Fibroblast of villous mesenchyme (primary cell): ENCODE results near the gene TKTL1. TPM values are rescaled to one million over a fixed set of nuclear protein-coding genes. Genes with fewer than 3 reads are reported as not detected.
"Not testable (repeated sequence)": the region's sequence is repeated elsewhere in the genome, so short reads cannot be mapped to it uniquely, and the experiment has no call there.

Experiments
- DNase-seq: peaks from one replicate; pipeline ENCODE4 v3.0.0-alpha.2; 2010; ENCODE audit warnings: low read depth
- H3K4me3 ChIP-seq: 2 replicates; pipeline ENCODE4 v1.5.1; 2011; ENCODE audit warnings: low read depth, mild to moderate bottlenecking, low read length
- total RNA-seq: library from RNA; depleted of rRNA; stranded (reverse); fragments of >200 nt; gene quantifications from 2 replicates; pipeline ENCODE4 v1.2.3, GENCODE V29; 2012
- TF ChIP-seq, protein P1 (sequence below): IDR thresholded peaks from 2 replicates; pipeline ENCODE4 v1.5.1; 2012; ENCODE audit warnings: low read depth, mild to moderate bottlenecking, low read length; ENCODE audit not compliant: insufficient read depth

The TKTL1 gene
- total RNA-seq, 1 donor, result not detected

DNA sequence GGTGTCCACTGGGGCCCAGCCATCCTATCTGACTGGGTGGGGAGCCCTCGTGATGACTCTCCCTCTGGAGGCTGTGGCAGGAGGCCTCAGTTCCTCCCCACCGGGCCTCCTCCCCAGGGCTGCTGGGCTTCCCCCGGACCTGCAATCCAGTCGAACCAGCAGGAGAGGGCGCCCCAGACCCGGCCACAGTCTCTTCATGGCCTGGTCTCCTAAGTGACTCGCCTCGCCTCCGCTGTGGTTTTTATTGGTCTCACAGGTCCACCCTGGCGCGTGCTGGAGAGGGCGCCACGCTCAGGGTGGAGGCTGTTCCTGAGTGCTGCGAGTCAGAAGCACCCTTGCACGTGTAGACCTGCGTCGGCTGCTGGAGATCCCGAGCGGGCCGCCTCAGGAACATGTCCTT, 48.0 kb downstream of the TKTL1 start:
- DNase-seq, H3K4me3 ChIP-seq: not testable (repeated sequence)

DNA sequence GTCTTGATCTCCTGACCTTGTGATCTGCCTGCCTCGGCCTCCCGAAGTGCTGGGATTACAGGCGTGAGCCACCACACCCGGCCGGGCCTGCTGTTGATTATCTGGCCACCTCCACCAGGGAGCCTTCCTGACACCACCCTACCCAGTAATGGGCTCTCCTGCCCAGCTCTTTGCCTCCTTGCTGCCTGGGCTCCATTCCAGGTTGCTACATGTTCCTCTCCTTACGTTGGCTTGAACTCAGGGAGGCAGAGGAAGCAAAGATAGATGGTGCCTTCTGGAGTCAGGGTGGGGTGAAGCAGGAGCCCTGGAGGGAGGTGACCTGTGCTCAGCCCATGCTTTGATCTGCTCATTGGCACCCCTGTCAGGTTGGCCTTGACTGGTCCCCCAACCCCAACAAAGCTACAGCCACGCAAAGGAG, 52.5 kb downstream of the TKTL1 start:
- DNase-seq, result no peak
- H3K4me3 ChIP-seq, result no peak overlapping the region
- TF ChIP-seq, protein P1, sequence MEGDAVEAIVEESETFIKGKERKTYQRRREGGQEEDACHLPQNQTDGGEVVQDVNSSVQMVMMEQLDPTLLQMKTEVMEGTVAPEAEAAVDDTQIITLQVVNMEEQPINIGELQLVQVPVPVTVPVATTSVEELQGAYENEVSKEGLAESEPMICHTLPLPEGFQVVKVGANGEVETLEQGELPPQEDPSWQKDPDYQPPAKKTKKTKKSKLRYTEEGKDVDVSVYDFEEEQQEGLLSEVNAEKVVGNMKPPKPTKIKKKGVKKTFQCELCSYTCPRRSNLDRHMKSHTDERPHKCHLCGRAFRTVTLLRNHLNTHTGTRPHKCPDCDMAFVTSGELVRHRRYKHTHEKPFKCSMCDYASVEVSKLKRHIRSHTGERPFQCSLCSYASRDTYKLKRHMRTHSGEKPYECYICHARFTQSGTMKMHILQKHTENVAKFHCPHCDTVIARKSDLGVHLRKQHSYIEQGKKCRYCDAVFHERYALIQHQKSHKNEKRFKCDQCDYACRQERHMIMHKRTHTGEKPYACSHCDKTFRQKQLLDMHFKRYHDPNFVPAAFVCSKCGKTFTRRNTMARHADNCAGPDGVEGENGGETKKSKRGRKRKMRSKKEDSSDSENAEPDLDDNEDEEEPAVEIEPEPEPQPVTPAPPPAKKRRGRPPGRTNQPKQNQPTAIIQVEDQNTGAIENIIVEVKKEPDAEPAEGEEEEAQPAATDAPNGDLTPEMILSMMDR, result no peak

DNA sequence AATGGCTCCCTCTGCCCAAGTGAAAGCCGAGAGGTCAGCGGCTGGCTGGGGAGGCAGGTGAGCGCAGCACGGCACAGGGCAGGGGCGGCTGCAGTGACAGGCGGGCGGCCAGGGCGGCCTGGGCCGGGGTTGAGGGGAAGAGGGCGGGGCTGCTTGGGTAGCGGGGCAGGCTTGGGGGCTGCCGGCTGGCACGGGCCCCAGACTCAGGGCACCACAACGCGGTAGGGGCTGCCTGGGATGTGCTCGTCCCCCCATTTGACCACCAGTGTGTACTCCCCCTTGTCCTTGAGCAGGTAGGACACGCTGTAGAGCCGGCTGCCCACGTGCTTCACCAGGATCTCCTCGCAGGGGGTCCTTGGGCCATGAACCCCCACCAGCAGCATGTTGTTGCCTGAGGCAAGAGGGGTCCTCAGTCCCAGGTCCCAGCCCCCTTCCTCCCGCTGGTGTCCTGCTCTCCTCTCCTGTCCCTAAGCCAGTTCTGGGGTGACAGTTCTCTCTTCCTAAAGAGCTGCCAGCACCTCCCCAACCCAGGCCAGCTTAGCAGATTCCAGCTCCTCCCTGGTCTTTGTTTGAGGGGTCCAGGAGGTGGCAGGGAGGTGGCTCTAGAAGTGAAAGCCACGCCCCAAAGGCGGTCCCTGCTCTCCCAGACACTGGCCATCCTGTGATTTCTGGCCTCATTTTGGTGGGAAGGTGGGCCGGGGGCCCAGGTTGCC, 53.2 kb downstream of the TKTL1 start:
- no peak for DNase-seq
- no peak overlapping the region for H3K4me3 ChIP-seq
- TF ChIP-seq, protein P1, result no peak

DNA sequence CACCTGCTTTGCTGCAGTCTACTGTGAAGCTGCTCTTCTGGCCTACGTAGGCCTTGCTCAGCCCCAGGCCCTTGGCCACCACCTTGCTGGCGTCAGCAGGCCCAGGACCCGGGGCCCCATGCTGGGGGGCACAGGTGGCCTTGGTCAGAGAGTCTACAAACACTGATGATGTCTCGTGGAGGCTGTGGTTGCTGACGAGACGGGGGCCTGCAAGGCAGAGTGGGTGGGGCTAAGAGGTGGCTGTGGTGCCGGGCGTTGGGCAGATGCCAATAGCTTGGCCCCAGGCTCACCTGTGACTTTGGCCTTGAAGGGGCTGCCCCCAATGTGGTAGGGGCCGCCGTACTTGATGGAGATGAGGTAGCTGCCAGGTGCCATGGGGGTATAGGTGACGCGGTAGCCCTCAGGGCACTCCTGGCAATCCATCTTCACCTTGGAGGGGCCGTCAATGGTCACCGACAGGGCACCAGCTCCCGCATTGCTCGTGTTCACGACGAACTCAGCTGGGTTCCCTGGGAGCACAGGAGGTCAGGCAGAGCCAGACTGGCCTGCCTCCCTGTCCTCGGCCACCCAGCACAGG, 53.9 kb downstream of the TKTL1 start:
- TF ChIP-seq, protein P1, result no peak
- DNase-seq, result no peak

DNA sequence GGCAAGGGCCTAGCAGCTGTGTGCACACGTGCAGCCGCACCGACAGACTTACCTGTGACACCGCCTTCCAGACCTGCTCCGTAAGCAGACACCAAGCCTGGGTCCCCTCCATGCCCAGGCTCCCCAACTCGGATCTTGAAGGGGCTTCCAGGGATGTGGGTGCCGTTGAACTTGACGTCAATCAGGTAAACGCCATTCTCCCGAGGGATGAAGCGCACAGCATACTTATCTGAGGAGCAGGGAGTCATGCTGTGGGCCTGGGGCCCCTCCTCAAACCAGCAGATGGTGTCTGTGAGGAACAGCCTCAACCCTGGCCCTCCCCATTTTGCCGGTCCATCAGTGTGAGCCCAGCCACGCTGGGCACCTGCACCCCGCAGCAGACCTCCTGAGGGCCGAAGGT, 54.4 kb downstream of the TKTL1 start:
- TF ChIP-seq, protein P1, result no peak
- no peak overlapping the region for H3K4me3 ChIP-seq
- no peak for DNase-seq

More for the DNA sequence above, 53.9 kb downstream of the TKTL1 start:
- no peak overlapping the region for H3K4me3 ChIP-seq

DNA sequence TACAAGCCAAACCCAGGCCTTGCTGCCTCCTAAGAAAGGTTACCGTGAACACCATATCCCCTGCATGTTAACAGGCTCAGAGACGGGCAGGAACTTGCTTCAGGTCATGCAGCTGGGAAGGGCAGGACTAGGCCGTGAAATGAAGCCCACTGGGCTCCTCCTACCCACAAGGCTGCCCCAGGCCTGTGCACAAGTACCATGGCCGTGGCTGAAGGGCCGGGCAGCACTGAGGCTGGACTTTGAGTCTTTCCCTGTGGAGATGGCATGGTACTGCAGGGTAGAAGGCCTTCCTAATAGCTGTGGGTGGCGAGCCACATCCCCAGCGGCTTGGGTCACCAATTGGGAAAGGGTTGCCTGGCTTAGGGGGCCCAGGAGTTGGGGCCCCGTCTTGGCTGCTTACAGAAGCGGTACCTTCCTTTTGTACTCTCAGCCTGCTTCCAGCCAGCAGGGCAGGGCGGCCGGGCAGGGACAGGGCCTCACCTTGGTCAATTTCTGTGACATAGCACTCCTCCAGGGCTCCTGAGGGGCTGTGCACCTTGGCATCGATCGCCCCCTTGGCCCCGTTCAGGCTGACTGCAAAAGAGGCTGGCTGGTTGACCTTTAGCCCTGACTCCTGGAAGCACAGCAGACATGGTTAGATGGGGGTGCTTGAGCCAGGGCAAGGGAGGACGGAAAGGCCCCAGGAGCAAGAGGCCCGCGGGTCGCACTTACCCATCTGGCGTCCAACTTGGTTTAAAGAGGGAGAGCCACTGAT, 55.0 kb downstream of the TKTL1 start:
- no peak for DNase-seq
- no peak overlapping the region for H3K4me3 ChIP-seq
- TF ChIP-seq, protein P1, result no peak

DNA sequence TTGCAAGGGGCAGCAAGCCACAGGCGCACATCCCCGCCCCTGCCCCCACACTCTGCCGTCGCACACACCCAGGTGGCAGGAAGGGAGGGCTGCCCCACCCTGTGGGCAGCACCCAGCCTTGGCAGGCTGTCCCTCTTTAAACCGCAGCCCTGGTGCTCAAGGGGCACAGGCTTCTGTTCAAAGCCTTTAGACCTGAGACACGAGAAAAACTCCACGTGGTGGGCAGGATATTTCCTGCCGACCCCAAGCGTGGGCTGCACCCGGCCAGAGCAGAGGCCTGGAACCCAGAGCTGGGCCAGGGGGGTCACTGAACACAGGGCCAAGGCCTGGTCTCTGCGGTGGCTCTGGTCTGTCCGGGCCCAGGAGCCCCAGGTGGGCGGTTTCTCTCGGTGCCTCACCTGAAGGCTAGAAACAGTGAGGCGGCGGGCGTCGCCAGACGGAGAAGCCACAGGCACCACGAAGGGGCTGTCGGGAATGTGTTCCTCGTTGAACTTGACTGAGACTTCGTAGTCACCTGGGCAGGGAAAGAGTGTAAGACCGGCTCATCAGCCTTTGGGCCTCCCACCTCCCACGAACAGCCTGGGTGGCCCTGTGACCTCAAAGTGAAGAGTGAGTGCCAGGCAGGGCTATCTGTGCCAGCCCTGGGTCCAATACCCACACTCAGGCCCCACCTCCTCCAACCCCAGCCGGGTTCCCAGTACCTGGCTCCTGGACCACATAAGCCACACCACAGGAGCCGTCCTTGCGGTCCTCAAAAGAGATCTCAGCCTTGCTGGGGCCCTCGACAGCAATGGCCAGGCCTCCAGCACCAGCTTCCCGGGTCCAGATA, 55.8 kb downstream of the TKTL1 start:
- no peak for DNase-seq
- TF ChIP-seq, protein P1, result no peak
- H3K4me3 ChIP-seq, result no peak overlapping the region
